ENCODE results near the gene CCND2. TPM values are rescaled to one million over a fixed set of nuclear protein-coding genes. Genes with fewer than 3 reads are reported as not detected.

CCND2 gene
- total RNA-seq, 1 experiment from 2014 or later, result 194 TPM

DNA sequence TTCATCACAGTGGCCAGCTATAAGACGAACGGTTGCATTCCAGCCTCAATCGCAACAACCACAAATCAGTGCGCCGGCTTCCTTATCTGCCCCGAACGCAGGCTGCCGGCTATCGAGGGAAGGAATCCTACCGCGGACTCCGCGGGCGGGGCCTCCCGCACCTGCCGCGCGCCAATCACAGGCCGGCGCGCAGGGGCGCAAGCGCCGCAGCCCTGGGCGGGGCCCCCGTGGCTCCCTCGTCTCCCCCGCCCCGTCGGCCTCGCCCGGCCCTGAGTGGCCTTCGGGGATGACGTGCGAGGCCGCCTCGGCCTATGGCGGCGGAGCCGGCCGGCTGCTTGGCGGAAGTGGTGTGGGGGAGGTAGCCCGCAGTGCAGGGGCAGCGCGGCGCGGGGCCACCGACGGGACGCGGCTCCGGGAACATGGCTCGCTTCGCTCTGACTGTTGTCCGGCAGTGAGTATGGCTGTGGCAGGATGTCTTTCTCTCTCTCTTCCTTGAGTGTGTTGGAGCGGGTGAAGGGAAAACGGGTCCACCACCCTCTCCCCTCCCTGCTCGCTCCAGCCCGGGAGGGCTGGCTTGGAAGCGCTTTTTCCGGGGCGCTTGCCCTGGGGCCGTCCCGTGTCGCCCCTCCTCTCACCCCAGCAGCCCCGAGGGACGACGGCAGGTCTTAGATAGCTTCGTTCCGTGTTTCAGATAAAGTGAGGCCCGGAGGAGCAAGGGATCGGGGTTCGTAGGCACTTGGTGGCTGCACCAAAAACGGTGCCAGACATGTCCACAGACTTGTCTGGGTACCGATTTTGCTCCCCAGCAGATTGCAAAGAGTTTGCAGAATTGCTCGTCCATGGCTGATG, 47.5 kb downstream of the CCND2 start, which contains the start of gene TIGAR (continued):
- 0 out of 2 replicates have a peak, but pooled peaks have one; percentile 39 for TF ChIP-seq CREB1 (CRISPR knock-in tag; IDR thresholded peaks at IDR 0.05)
- peak; percentile 89 for TF ChIP-seq ZNF138 (CRISPR knock-in tag; conservative IDR thresholded peaks at IDR 0.05)
- TF ChIP-seq TP53 (CRISPR knock-in tag; IDR thresholded peaks at IDR 0.05), result peak; percentile 93
- TF ChIP-seq FOXP1 (CRISPR knock-in tag; IDR thresholded peaks at IDR 0.05; ENCODE audit: borderline replicate concordance), result peak; percentile 86
- TF ChIP-seq SMAD3 (CRISPR knock-in tag; IDR thresholded peaks at IDR 0.05; ENCODE audit: borderline replicate concordance), result peak; percentile 20; the same call in 1 of the 2 replicates
- no peak for TF ChIP-seq ZNF121 (CRISPR knock-in tag; IDR thresholded peaks at IDR 0.05)
- TF ChIP-seq, protein P1, sequence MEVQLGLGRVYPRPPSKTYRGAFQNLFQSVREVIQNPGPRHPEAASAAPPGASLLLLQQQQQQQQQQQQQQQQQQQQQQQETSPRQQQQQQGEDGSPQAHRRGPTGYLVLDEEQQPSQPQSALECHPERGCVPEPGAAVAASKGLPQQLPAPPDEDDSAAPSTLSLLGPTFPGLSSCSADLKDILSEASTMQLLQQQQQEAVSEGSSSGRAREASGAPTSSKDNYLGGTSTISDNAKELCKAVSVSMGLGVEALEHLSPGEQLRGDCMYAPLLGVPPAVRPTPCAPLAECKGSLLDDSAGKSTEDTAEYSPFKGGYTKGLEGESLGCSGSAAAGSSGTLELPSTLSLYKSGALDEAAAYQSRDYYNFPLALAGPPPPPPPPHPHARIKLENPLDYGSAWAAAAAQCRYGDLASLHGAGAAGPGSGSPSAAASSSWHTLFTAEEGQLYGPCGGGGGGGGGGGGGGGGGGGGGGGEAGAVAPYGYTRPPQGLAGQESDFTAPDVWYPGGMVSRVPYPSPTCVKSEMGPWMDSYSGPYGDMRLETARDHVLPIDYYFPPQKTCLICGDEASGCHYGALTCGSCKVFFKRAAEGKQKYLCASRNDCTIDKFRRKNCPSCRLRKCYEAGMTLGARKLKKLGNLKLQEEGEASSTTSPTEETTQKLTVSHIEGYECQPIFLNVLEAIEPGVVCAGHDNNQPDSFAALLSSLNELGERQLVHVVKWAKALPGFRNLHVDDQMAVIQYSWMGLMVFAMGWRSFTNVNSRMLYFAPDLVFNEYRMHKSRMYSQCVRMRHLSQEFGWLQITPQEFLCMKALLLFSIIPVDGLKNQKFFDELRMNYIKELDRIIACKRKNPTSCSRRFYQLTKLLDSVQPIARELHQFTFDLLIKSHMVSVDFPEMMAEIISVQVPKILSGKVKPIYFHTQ (CRISPR knock-in tag; IDR thresholded peaks at IDR 0.05), result no peak
- TF ChIP-seq, protein P2, sequence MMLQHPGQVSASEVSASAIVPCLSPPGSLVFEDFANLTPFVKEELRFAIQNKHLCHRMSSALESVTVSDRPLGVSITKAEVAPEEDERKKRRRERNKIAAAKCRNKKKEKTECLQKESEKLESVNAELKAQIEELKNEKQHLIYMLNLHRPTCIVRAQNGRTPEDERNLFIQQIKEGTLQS (CRISPR knock-in tag; conservative IDR thresholded peaks at IDR 0.05), result no peak
- 0 out of 2 replicates have a peak, but pooled peaks have one; percentile 90 for TF ChIP-seq NR3C1 (CRISPR knock-in tag; conservative IDR thresholded peaks at IDR 0.05; ENCODE audit: low read depth)
- TF ChIP-seq IRF2 (CRISPR knock-in tag; IDR thresholded peaks at IDR 0.05; ENCODE audit: borderline replicate concordance, low read depth), result no peak
- TF ChIP-seq MAX (CRISPR knock-in tag; IDR thresholded peaks at IDR 0.05), result peak; percentile 76; the same call in 1 of the 2 replicates
- no peak for TF ChIP-seq NFATC4 (CRISPR knock-in tag; IDR thresholded peaks at IDR 0.05)
- TF ChIP-seq SP1 (CRISPR knock-in tag; conservative IDR thresholded peaks at IDR 0.05), result peak; percentile 92
- TF ChIP-seq, protein P3, sequence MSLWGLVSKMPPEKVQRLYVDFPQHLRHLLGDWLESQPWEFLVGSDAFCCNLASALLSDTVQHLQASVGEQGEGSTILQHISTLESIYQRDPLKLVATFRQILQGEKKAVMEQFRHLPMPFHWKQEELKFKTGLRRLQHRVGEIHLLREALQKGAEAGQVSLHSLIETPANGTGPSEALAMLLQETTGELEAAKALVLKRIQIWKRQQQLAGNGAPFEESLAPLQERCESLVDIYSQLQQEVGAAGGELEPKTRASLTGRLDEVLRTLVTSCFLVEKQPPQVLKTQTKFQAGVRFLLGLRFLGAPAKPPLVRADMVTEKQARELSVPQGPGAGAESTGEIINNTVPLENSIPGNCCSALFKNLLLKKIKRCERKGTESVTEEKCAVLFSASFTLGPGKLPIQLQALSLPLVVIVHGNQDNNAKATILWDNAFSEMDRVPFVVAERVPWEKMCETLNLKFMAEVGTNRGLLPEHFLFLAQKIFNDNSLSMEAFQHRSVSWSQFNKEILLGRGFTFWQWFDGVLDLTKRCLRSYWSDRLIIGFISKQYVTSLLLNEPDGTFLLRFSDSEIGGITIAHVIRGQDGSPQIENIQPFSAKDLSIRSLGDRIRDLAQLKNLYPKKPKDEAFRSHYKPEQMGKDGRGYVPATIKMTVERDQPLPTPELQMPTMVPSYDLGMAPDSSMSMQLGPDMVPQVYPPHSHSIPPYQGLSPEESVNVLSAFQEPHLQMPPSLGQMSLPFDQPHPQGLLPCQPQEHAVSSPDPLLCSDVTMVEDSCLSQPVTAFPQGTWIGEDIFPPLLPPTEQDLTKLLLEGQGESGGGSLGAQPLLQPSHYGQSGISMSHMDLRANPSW (CRISPR knock-in tag; conservative IDR thresholded peaks at IDR 0.05; ENCODE audit: low read depth), result peak; percentile 84; the same call in 1 of the 2 replicates
- TF ChIP-seq, protein P4, sequence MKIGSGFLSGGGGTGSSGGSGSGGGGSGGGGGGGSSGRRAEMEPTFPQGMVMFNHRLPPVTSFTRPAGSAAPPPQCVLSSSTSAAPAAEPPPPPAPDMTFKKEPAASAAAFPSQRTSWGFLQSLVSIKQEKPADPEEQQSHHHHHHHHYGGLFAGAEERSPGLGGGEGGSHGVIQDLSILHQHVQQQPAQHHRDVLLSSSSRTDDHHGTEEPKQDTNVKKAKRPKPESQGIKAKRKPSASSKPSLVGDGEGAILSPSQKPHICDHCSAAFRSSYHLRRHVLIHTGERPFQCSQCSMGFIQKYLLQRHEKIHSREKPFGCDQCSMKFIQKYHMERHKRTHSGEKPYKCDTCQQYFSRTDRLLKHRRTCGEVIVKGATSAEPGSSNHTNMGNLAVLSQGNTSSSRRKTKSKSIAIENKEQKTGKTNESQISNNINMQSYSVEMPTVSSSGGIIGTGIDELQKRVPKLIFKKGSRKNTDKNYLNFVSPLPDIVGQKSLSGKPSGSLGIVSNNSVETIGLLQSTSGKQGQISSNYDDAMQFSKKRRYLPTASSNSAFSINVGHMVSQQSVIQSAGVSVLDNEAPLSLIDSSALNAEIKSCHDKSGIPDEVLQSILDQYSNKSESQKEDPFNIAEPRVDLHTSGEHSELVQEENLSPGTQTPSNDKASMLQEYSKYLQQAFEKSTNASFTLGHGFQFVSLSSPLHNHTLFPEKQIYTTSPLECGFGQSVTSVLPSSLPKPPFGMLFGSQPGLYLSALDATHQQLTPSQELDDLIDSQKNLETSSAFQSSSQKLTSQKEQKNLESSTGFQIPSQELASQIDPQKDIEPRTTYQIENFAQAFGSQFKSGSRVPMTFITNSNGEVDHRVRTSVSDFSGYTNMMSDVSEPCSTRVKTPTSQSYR (CRISPR knock-in tag; IDR thresholded peaks at IDR 0.05), result peak; percentile 38; the same call in 1 of the 2 replicates

- H3K27me3 Mint-ChIP-seq (ENCODE audit: low read depth), result peaks cover 18% of the 10 kb centered on the region
- peaks cover 17% of the 10 kb centered on the region for H3K36me3 Mint-ChIP-seq
- TF ChIP-seq NFE2L1 (CRISPR knock-in tag; IDR thresholded peaks at IDR 0.05) (no peak), NFYB (CRISPR knock-in tag; conservative IDR thresholded peaks at IDR 0.05; ENCODE audit: low read depth) (no peak)
- no peak for DNase-seq (ENCODE audit: low spot score)
- H3K4me1 Mint-ChIP-seq, result peaks cover 30% of the 10 kb centered on the region
- no peak for ATAC-seq
- ChIA-PET CTCF (interaction anchor here (0.6 to 1.3 kb wide), 4 partner anchors 15 to 359 kb away, joined by 3 to 4 read pairs (median 4); no protein-coding TSS in a partner anchor), POLR2A (interaction anchor here (0.6 kb wide), 1 partner anchor 139 kb away, joined by 3 read pairs; no protein-coding TSS in a partner anchor)
- H3K4me3 Mint-ChIP-seq, result peak overlapping the region; percentile 91
- no peak overlapping the region; the same call in 1 of the 2 replicates for H3K27ac Mint-ChIP-seq
- H3K9me3 Mint-ChIP-seq, result no peaks in the 10 kb centered on the region
Observed at GRCh38 chr12:4322726-4323125, 49.2 kb downstream of the CCND2 start.

Other genes starting within 250 kb of the CCND2 start
- 14.4 to 26.7 TPM (median 18.0 TPM) in 3 replicates for gene TIGAR, start 47.5 kb downstream of the CCND2 start, total RNA-seq (2021)
- gene FGF23, start 106.0 kb downstream of the CCND2 start, total RNA-seq (2021), result 0.24 to 0.82 TPM (median 0.60 TPM) in 3 replicates
- not detected in 3 replicates for gene FGF6, start 172.1 kb downstream of the CCND2 start, total RNA-seq (2021)